SH-SY5Y (cell line): ENCODE results near the gene MGAT4A.

ENCODE experiments used
- GATA2 ChIP-seq: IDR thresholded peaks from 2 replicates; pipeline ENCODE4 v1.6.1; 2011; ENCODE audit warnings: mild to moderate bottlenecking, low read depth, low read length
- GATA3 ChIP-seq: IDR thresholded peaks from 2 replicates; pipeline ENCODE4 v1.6.1; 2011; ENCODE audit warnings: low read depth, mild to moderate bottlenecking, low read length, moderate library complexity

GRCh38 chr2:98589489-98589888 is 141.4 kb downstream of the MGAT4A start:
- TF ChIP-seq GATA3: no peak
- no peak for TF ChIP-seq GATA2
